Cardiac muscle cell (in vitro differentiated cells and primary cell): ENCODE data around the gene FAM131C. TPM values are rescaled to one million over a fixed set of nuclear protein-coding genes. Genes with fewer than 3 reads are reported as not detected.
A peak's percentile ranks its signal among the peaks of the same experiment; 100 is the strongest.

Experiments
- DNase-seq, 2 donors: peaks; one replicate each; pipeline versions ENCODE4 v3.0.0 to v3.0.0-alpha.2; 2010 to 2017; ENCODE audit warnings: low read depth in 1 of 2, low spot score in 1 of 2
- H3K27ac ChIP-seq: fragments of 200-600 bp; sonication (generic); 2 replicates; pipeline ENCODE4 v1.5.1; 2016
- H3K27me3 ChIP-seq: fragments of 200-600 bp; sonication (generic); 2 replicates; pipeline ENCODE4 v1.6.0; 2016; ENCODE audit warnings: control low read depth
- H3K36me3 ChIP-seq: fragments of 200-600 bp; sonication (generic); 2 replicates; pipeline ENCODE4 v1.5.1; 2016; ENCODE audit warnings: control low read depth
- H3K4me1 ChIP-seq: fragments of 200-600 bp; sonication (generic); 2 replicates; pipeline ENCODE4 v1.8.1; 2017; ENCODE audit warnings: low read depth, mild to moderate bottlenecking, mixed run types
- H3K4me3 ChIP-seq: fragments of 200-600 bp; sonication (generic); 2 replicates; pipeline ENCODE4 v1.5.1; 2016; ENCODE audit warnings: mild to moderate bottlenecking
- H3K9me3 ChIP-seq: fragments of 200-600 bp; sonication (generic); 2 replicates; pipeline ENCODE4 v1.5.1; 2017; ENCODE audit warnings: low read depth, mild to moderate bottlenecking, control low read depth
- CTCF ChIP-seq: IDR thresholded peaks from 2 replicates; pipeline ENCODE4 v1.5.1; 2012; ENCODE audit warnings: low read depth, mild to moderate bottlenecking, low read length
- polyA plus RNA-seq: library from polyadenylated mRNA; unstranded; fragments of >200 nt; fragmentation: Nextera tagmentation; extraction: Ambion mirVana; gene quantifications from 2 replicates; pipeline ENCODE4 v1.2.1, GENCODE V29; 2016
- total RNA-seq: library from RNA; depleted of rRNA; stranded (reverse); fragments of >200 nt; gene quantifications from 2 replicates; pipeline ENCODE4 v1.2.3, GENCODE V29; 2016

The FAM131C gene
- total and polyA plus RNA-seq, 2 experiments from 2014 or later = 10.4 to 10.9 TPM

- DNase-seq = no peak
- Histone ChIP-seq H3K9me3 (no peaks in the 10 kb centered on the region), H3K27me3 (no peaks in the 10 kb centered on the region), H3K4me3 (no peak overlapping the region), H3K27ac (peak overlapping the region; percentile 100), H3K36me3 (no peaks in the 10 kb centered on the region), H3K4me1 (peaks cover 50% of the 10 kb centered on the region)
- no peak for TF ChIP-seq CTCF
Measured at GRCh38 chr1:16020325-16020724, 53.1 kb downstream of the FAM131C start.

GRCh38 chr1:16019644-16020277 lies 53.7 kb downstream of the FAM131C start:
- no peaks in the 10 kb centered on the region for H3K9me3 ChIP-seq
- H3K4me1 ChIP-seq = peaks cover 55% of the 10 kb centered on the region
- H3K36me3 ChIP-seq = no peaks in the 10 kb centered on the region
- no peak overlapping the region for H3K4me3 ChIP-seq
- no peaks in the 10 kb centered on the region for H3K27me3 ChIP-seq
- peak overlapping the region; percentile 100 for H3K27ac ChIP-seq
- DNase-seq = peak in 1 of 2 donors; percentile 52
- no peak for TF ChIP-seq CTCF

GRCh38 chr1:16018749-16019643 lies 54.5 kb downstream of the FAM131C start:
- Histone ChIP-seq H3K4me1 (peaks cover 63% of the 10 kb centered on the region), H3K36me3 (no peaks in the 10 kb centered on the region), H3K27ac (peak overlapping the region; percentile 100), H3K27me3 (no peaks in the 10 kb centered on the region), H3K9me3 (no peaks in the 10 kb centered on the region), H3K4me3 (no peak overlapping the region)
- DNase-seq = no peak
- TF ChIP-seq CTCF = no peak

GRCh38 chr1:16018308-16018707 lies 55.1 kb downstream of the FAM131C start:
- H3K4me3 ChIP-seq = no peak overlapping the region

More at GRCh38 chr1:16018308-16018707, 55.1 kb downstream of the FAM131C start:
- H3K36me3 ChIP-seq = no peaks in the 10 kb centered on the region
- DNase-seq = no peak
- H3K4me1 ChIP-seq = peaks cover 69% of the 10 kb centered on the region
- no peaks in the 10 kb centered on the region for H3K27me3 ChIP-seq
- H3K9me3 ChIP-seq = no peaks in the 10 kb centered on the region
- no peak for TF ChIP-seq CTCF
- H3K27ac ChIP-seq = peak overlapping the region; percentile 100
